Stimulated activated CD8-positive, alpha-beta memory T cell treated with anti-CD3 and anti-CD28 coated beads, Interleukin-12 subunit alpha, Interleukin-12 subunit beta, amount 100 ng/mL, for 4 hours (primary cell): ENCODE data around the gene ALK.

Experiments used
- DNase-seq: peaks from one replicate; pipeline ENCODE4 v3.0.0-alpha.2; 2020; ENCODE audit warnings: low read depth

Gene ALK

GRCh38 chr2:29526587-29527586, 394.5 kb downstream of the ALK start:
- DNase-seq, result no peak

- no peak for DNase-seq
These were observed 395.5 kb downstream of the ALK start for GRCh38 chr2:29525921-29526320.

- no peak for DNase-seq
These were observed 396.7 kb downstream of the ALK start for GRCh38 chr2:29524652-29525051.

- no peak for DNase-seq
These were observed 398.3 kb downstream of the ALK start for GRCh38 chr2:29522951-29523669.

- no peak for DNase-seq
These were observed 401.4 kb downstream of the ALK start for GRCh38 chr2:29520001-29520400.

- no peak for DNase-seq
These were observed 402.0 kb downstream of the ALK start for GRCh38 chr2:29519338-29519925.

- DNase-seq, result no peak
These were observed 402.6 kb downstream of the ALK start for GRCh38 chr2:29518646-29519337.

GRCh38 chr2:29518010-29518409, 403.4 kb downstream of the ALK start:
- no peak for DNase-seq

GRCh38 chr2:29517413-29517812, 404.0 kb downstream of the ALK start:
- no peak for DNase-seq

- DNase-seq, result no peak
These were observed 404.6 kb downstream of the ALK start for GRCh38 chr2:29516767-29517166.

GRCh38 chr2:29509878-29510277, 411.5 kb downstream of the ALK start:
- DNase-seq, result no peak

- DNase-seq, result no peak
These were observed 412.0 kb downstream of the ALK start for GRCh38 chr2:29509397-29509796.

- DNase-seq, result no peak
These were observed 416.6 kb downstream of the ALK start for GRCh38 chr2:29504746-29505145.

GRCh38 chr2:29502460-29502911, 418.9 kb downstream of the ALK start:
- DNase-seq, result no peak

GRCh38 chr2:29497375-29497774, 424.0 kb downstream of the ALK start:
- DNase-seq, result no peak

- no peak for DNase-seq
These were observed 425.2 kb downstream of the ALK start for GRCh38 chr2:29496198-29496597.

GRCh38 chr2:29495536-29496060, 425.8 kb downstream of the ALK start:
- no peak for DNase-seq

GRCh38 chr2:29495068-29495467, 426.3 kb downstream of the ALK start:
- no peak for DNase-seq

GRCh38 chr2:29492701-29493100, 428.7 kb downstream of the ALK start:
- no peak for DNase-seq

GRCh38 chr2:29490045-29490444, 431.3 kb downstream of the ALK start:
- DNase-seq, result no peak

GRCh38 chr2:29489568-29489967, 431.8 kb downstream of the ALK start:
- DNase-seq, result no peak
